Endothelial cell (in vitro differentiated cells): ENCODE results near the gene SLC35E2B. TPM values are rescaled to one million over a fixed set of nuclear protein-coding genes. Genes with fewer than 3 reads are reported as not detected.

Experiments
- DNase-seq: peaks from one replicate; pipeline ENCODE4 v3.0.0; 2021; ENCODE audit warnings: low spot score
- H3K27ac Mint-ChIP-seq: one replicate; pipeline ENCODE4 v1.8.0; 2021; ENCODE audit warnings: mixed read lengths, inconsistent platforms; ENCODE audit not compliant: unreplicated experiment
- H3K27me3 Mint-ChIP-seq: one replicate; pipeline ENCODE4 v1.8.0; 2021; ENCODE audit warnings: mild to moderate bottlenecking, moderate library complexity, mixed read lengths, inconsistent platforms; ENCODE audit not compliant: unreplicated experiment
- H3K36me3 Mint-ChIP-seq: one replicate; pipeline ENCODE4 v1.8.0; 2021; ENCODE audit warnings: mild to moderate bottlenecking, low read depth, mixed read lengths, inconsistent platforms; ENCODE audit not compliant: unreplicated experiment
- H3K4me1 Mint-ChIP-seq: one replicate; pipeline ENCODE4 v1.8.0; 2021; ENCODE audit warnings: mild to moderate bottlenecking, mixed read lengths, inconsistent platforms; ENCODE audit not compliant: unreplicated experiment
- H3K4me3 Mint-ChIP-seq: one replicate; pipeline ENCODE4 v1.8.0; 2021; ENCODE audit warnings: mild to moderate bottlenecking, mixed read lengths, inconsistent platforms; ENCODE audit not compliant: unreplicated experiment
- H3K9me3 Mint-ChIP-seq: one replicate; pipeline ENCODE4 v1.8.0; 2021; ENCODE audit warnings: mixed read lengths, inconsistent platforms; ENCODE audit not compliant: unreplicated experiment
- total RNA-seq: library from RNA; stranded (reverse); fragmentation: NEBNext Ultra II Directional; extraction: Animal tissue kit (Norgen Biotek cat#: 25700); gene quantifications from one replicate; pipeline ENCODE4 v1.2.1, GENCODE V29; 2021; ENCODE audit not compliant: unreplicated experiment
- TF ChIP-seq, protein P1 (sequence below): fragments of 200-600 bp; sonication (generic); IDR thresholded peaks from one replicate; pipeline ENCODE4 v1.5.0; 2021; ENCODE audit warnings: antibody characterized with exemption; ENCODE audit not compliant: unreplicated experiment

Gene SLC35E2B
- total RNA-seq, 1 donor from 2014 or later, result 140 TPM

DNA sequence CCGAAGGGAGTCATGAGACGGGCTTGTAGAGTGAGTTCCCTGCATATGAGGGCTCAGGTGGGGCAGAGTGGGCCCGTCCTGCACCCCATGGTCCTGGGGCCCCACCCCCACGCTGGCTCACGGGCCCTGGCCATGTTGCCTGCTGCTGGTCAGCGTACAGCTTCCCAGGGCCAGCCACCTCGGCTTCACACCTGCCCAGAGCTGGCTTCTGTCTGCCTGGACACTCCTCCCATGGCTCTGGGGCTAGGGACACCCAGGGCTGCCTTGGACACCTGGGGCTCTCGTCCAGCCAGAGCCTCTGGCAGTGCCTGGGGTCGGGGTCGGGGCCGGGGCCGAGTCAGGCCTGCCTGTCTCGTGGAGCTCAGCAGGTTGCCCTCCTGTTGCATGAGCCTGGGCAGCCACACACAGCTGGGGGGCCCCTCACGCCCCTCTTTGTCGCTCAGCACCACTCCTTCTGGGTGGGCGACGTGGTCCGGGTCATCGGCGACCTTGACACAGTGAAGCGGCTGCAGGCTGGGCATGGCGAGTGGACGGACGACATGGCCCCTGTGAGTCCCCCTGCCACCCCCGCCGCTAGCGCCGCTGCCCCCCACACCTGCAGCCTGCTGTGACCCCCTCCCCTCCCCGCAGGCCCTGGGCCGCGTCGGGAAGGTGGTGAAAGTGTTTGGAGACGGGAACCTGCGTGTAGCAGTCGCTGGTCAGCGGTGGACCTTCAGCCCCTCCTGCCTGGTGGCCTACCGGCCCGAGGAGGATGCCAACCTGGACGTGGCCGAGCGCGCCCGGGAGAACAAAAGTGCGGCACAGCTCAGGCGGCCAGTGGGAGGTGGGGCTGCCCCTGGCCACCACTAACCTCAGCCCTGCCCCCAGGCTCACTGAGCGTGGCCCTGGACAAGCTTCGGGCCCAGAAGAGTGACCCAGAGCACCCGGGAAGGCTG lies 66.1 kb downstream of the SLC35E2B start:
- peaks cover 2% of the 10 kb centered on the region for H3K4me1 Mint-ChIP-seq

DNA sequence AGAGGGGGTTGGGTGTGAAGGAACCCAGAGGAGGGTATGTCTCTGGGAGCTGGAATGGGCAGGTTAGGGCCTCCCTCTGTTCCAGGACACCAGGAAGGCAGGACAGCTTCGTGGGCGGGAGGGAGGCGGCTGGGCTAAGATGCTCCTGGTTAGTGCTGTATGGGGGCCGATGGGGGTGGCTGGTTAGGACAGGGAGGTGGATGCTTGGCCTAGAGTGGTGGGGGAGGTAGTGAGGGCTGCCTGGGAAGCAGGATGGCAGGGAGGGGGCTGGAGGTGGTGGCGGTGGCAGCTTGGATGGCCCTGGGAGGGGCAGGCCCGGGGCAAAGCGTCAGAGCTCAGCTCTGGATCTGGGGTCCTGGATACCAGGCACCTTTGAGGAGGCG lies 66.8 kb downstream of the SLC35E2B start:
- no peak overlapping the region for H3K4me3 Mint-ChIP-seq
- no peaks in the 10 kb centered on the region for H3K9me3 Mint-ChIP-seq
- H3K36me3 Mint-ChIP-seq, result peaks cover 5% of the 10 kb centered on the region
- peaks cover 2% of the 10 kb centered on the region for H3K4me1 Mint-ChIP-seq
- peaks cover 2% of the 10 kb centered on the region for H3K27me3 Mint-ChIP-seq
- no peak for DNase-seq
- TF ChIP-seq, protein P1, sequence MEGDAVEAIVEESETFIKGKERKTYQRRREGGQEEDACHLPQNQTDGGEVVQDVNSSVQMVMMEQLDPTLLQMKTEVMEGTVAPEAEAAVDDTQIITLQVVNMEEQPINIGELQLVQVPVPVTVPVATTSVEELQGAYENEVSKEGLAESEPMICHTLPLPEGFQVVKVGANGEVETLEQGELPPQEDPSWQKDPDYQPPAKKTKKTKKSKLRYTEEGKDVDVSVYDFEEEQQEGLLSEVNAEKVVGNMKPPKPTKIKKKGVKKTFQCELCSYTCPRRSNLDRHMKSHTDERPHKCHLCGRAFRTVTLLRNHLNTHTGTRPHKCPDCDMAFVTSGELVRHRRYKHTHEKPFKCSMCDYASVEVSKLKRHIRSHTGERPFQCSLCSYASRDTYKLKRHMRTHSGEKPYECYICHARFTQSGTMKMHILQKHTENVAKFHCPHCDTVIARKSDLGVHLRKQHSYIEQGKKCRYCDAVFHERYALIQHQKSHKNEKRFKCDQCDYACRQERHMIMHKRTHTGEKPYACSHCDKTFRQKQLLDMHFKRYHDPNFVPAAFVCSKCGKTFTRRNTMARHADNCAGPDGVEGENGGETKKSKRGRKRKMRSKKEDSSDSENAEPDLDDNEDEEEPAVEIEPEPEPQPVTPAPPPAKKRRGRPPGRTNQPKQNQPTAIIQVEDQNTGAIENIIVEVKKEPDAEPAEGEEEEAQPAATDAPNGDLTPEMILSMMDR, result no peak
- no peak overlapping the region for H3K27ac Mint-ChIP-seq

More for the DNA sequence above, 66.1 kb downstream of the SLC35E2B start:
- TF ChIP-seq, protein P1, result no peak
- no peaks in the 10 kb centered on the region for H3K9me3 Mint-ChIP-seq
- peaks cover 2% of the 10 kb centered on the region for H3K27me3 Mint-ChIP-seq
- DNase-seq, result no peak
- H3K4me3 Mint-ChIP-seq, result no peak overlapping the region
- H3K27ac Mint-ChIP-seq, result no peak overlapping the region
- H3K36me3 Mint-ChIP-seq, result peaks cover 5% of the 10 kb centered on the region

DNA sequence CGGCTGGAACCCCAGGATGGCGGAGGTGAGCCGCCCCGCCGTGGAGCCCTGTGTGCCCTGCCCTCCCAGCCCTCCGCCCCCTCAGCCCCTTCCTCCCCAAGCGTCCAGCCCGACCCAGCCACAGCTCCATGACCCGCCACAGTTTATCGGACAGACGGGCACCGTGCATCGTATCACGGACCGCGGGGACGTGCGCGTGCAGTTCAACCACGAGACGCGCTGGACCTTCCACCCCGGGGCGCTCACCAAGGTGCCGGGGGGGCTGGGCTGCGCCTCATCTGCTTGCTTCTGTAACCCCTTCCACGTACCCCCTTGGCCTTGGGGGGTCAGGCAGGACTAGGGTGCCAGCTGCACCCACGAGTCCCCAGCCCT lies 67.2 kb downstream of the SLC35E2B start:
- Mint-ChIP-seq H3K9me3 (no peaks in the 10 kb centered on the region), H3K4me1 (peaks cover 2% of the 10 kb centered on the region), H3K27me3 (peaks cover 2% of the 10 kb centered on the region), H3K36me3 (peaks cover 5% of the 10 kb centered on the region), H3K4me3 (no peak overlapping the region), H3K27ac (no peak overlapping the region)
- DNase-seq, result no peak
- TF ChIP-seq, protein P1, result no peak

DNA sequence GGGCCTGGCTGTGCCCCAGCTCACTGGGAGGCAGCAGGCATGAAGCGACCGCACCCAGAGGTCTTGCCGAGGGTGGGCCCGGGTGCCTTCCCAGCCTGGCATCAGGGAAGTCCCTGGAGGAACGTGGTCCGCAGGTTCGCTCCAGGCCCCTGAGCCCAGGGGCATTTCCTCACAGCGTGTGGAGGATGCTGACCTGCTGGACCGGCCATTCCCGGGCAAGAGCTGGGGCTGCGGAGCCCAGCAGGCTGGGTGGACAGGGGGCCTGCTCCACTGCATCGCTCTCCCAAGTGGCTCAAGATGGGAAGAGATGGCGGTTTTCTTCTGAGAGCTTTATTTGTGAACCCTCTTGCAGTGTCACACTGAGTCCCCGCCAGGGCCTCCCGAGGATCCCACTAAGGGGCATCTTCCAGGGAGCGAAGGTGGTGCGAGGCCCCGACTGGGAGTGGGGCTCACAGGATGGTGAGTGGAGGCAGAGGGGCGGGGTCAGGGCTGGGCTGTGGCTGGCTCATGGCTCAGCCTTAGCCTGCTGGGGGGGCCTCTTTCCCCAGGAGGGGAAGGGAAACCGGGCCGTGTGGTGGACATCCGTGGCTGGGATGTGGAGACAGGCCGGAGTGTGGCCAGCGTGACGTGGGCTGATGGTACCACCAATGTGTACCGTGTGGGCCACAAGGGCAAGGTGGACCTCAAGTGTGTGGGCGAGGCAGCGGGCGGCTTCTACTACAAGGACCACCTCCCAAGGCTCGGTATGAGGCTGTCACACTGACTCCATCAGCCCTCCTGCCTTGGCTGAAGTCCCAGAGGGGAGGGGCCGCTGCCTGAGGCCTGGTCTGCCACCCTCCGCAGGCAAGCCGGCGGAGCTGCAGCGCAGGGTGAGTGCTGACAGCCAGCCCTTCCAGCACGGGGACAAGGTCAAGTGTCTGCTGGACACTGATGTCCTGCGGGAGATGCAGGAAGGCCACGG lies 67.9 kb downstream of the SLC35E2B start:
- Mint-ChIP-seq H3K4me3 (no peak overlapping the region), H3K27me3 (peaks cover 2% of the 10 kb centered on the region), H3K4me1 (peaks cover 2% of the 10 kb centered on the region), H3K9me3 (no peaks in the 10 kb centered on the region), H3K36me3 (peaks cover 5% of the 10 kb centered on the region), H3K27ac (no peak overlapping the region)
- TF ChIP-seq, protein P1, result no peak
- DNase-seq, result no peak
